Inferior parietal cortex (tissue), 1 donor: ENCODE results near the gene DNAI1.
"Not testable (repeated sequence)": the region's sequence is repeated elsewhere in the genome, so short reads cannot be mapped to it uniquely, and the experiment has no call there.

ENCODE experiments used
- DNase-seq: peaks from one replicate; pipeline ENCODE4 v3.0.0-alpha.2; 2016; ENCODE audit errors: extremely low spot score

The DNAI1 gene

DNA sequence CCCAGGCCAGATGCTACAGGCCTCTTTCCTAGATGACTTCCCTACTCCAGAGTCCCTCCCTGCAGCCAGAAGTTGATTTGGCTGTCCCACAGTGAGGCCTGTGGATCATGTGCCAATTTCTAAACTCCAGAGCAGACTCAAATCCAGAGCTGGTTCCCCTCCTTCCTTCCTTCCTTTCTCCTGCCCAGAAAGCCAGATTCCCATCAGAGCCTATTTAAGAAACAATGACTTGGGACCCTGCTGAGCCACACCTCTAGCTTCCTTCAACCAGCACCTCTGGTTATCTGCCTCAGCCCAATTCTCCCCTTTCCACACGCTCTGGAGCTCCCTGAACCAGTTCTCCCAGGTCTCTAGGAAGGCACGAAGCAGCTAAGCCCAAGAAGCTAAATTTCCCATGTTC is 7.5 kb upstream of the DNAI1 start:
- DNase-seq, result no peak

DNA sequence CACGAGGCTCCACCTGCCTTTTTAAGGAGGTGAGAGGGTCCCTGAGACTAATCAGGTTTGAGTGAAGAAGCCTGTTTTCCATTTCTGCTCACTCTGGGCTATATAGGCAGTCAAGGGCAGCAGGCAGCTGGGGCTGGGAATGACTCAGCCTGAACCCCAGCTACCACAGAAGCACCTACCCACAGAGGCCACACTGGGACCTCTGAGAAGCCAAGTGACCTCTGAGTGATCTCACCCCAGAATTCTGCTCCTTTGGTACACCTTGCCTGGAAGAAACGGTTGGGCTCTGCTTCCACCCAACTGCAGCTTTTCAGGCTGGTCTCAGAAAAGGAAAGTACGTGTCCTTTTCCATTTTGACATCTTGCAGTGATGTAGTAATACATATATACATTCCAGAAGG is 7.1 kb upstream of the DNAI1 start:
- no peak for DNase-seq

DNA sequence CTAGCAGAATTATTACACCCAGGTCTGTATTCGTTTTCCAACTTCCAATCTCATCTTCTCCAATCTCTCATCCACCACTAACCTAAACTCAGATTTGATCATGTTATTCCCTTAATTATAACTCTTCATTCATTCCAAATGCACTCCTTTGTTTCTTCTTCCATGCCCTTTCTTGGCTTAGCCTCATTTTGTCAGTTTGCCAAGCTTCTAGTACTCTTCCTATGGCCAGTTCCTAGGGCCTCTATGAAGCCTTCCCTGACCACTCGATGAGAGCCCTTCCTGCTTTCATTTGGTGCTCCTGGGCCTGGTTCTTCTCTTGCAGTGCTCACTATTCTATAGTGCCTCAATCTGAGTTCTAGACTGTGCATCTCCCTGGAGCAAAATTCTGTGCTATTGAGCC is 6.0 kb upstream of the DNAI1 start:
- DNase-seq, result no peak

DNA sequence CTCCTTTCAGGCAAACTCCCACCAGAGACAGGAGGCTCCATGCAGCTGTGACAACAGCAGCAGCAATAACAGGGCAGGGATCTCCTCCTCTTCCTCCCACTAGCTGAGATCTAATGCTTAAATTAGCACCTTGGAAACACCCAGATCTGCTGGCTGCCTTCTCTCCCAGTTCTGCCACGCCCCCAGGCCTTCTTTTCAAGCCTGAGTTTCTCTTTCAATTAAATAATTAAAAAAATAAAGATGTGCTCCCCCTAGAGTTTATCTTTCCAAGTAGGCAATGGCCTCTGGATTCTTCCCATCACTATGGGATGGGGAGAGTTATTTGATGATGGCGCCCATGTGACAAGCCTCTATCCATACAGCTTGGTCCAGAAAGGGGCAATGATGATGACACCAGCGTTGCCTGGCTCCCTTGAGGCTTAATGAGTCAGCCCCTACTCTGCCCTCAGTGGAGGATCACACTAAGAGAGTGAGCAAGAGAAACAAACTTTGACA is 4.0 kb upstream of the DNAI1 start:
- DNase-seq, result no peak

DNA sequence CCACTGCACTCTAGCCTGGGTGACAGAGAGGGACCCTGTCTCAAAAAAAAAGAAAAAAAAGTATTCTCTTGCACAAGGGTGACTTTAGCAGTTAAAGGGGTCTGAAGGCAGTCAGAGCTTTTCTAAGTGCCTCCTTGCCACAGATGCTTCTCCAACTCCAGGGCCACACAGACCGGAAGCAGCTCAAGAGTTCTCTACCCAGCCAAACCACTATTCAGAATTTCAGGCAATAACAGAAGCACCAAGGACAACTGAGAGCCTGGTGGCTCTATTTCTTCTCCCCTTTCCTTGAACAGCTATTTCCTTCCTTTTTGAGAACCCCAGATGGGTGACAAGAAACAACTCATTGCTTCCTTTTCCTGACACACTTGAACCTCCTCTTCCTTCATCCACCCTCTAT is 2.5 kb upstream of the DNAI1 start:
- no peak for DNase-seq

DNA sequence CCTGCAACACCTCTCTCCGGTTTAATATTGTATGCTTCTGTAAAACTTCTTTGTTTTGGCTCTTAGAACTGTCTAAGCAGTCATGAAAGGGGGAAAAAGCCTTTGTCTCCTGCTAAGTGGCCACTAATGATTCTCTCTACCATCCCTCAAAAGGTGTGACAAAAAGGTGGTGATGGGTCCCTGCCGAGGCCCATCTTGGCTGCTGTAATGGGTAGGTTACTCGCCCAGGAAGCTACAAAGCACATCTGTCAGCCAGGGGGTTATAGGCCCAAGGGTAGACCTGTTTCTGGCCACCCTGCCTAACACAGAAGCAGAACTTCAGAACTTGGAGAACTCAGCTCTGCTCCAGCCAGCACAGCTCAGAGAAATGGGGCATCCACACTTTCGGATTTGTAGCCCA is 1.9 kb upstream of the DNAI1 start:
- DNase-seq, result no peak

DNA sequence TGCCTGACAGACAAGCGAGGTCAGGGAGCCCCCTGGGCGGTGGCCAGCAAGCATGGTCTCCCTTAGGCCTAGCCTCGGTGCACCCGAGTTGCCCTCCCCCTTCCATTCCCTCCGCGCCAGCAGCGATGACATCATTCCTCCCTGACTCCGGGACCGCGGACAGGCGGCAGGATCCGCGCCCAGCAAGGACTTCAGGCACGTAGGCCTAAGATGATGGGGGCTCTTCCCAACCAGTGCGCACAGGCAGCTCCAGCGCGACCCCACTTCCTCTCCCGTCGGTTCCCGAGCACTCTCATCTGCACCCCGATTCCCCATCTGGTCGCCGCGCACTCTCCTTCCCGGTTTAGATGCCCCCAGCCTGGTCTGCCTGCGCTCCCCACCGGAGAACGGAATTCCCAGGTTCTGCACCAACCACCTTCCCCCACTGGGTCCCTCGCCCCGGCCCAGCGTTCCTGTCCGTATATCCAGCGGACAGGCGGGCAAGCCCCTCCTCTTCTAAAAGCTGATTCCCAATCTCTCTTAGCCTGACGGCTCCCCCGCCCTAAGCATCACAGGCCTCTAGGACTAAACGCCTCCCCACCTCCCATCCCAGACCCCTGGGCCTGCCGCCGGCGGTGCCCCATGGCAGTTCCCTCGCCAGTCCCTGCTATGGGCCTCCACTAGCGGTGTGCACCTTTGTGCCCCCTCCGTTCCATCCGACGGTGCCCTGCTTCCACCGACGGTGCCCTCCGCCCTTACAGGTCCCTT is 1.2 kb upstream of the DNAI1 start:
- peak; percentile 63 for DNase-seq

DNA sequence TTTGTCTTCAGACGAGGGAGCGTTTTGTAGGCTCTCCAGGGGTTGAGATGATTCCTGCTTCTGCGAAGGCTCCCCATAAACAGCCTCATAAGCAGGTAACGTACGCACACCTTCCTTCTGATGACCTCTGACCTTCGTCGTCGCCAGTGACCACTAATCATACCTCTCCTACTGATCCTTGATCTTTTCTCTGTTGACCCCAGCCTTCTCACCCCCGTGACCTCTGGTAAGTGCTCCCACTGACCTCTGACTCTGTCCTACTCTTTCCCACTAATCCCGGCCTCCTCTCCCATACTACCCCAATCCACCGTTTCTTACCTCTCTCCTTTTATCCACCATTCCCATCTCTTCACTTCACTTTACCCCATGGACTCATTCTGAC is 345 bp downstream of the DNAI1 start:
- no peak for DNase-seq

DNA sequence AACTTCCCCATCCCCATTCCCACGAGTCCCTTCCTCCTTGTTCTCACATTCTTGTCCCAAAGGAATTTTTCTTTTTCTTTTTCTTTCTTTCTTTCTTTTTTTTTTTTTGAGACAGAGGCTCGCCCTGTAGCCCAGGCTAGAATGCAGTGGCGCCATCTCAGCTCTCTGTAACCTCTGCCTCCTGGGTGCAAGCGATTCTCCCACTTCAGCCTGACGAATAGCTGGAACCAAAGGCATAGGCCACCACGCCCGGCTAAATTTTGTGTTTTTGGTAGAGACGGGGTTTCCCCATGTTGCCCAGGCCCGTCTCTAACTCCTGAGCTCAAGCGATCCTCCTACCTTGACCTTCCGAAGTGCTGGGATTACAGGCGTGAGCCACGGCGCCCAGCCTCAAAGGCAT is 751 bp downstream of the DNAI1 start:
- no peak for DNase-seq

DNA sequence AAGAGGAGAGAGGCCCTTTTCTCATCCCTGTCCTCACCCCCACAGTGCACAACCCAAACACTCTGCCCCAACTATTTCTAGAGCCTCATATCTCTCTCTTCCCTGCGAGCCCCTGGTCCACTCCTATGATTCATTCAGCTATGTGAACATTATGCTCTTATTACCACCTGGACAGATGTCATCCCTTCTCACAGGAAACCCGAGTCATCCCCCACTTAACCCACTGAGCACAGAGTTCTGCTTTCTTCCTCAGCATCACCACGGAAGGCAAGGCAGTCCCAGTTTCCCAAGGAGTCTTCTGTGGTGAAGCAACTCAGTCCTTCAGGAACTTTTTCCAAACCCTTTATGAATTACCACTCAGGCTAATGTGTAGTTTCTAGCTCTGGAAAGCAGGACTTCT is 1.3 kb downstream of the DNAI1 start:
- DNase-seq, result no peak

DNA sequence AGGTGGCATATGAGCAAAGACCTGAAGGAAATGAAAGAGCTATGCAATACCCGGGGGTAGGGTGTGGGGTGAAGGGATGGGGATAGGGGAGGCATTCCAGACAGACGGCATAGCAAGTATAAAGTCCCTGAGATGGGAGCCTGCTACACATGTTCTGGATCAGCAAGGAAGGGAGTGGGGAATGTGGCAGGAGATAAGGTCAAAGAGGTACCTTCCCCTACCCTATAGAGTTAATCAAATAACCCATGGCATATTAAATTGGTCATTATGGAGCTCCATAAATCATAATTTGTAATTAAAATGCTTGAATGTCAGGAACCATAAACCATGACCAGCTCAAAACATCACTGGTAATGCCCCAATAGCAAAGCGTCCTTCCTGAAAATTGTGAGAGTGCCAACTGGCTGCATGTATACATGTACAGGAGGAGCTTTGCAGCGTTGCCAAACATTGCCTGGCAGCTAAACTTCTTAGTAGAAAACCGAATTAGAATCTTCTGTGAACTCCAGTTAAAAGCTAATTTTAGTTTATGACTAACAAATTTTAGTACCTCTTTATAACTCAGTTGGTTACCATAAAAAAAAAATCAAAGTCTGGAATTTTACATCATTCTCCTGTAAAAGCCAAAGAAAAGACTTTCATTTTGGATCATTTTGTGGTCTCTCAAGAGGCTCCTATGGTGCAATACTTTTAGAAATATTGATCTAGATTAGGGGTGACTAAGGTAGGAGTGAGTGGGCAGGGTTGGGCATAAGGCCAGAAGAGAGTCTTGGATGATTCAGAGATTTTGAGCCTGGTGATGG is 4.7 kb downstream of the DNAI1 start:
- peak; percentile 56 for DNase-seq

DNA sequence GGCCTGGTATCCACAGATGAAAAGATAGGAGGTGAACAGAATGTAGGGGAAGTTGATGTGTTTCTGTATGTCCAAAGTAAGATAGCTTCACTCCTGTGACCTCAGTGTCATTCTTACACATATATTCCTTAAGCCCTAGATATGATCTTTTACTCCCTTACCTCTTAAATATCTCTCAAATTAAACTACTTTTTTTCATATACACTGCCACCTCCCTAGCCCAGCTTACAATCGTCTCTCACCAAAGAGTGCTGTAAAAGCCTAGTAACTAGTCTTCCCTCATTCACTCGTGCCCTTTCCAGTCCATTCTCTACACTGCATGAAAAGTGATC is 5.3 kb downstream of the DNAI1 start:
- DNase-seq, result no peak

DNA sequence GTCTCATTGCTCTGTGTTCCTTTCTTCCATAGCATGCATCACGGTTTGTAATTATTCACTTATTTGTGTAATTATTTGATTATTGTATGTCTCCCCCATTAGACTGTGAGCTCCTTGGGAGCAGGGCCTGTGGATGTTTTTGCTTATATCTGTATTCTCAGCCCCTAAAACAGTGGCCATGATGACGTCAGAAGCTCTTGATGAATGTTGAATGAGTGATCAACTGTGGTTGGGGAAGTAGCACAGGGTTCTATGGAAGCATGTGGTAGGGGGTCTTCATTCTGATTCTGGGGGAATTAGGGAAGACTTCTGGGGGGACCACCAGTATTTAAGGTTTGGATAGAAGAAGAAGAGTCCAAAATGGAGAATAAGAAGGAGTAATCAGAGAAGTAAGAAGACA is 6.0 kb downstream of the DNAI1 start:
- DNase-seq, result no peak

DNA sequence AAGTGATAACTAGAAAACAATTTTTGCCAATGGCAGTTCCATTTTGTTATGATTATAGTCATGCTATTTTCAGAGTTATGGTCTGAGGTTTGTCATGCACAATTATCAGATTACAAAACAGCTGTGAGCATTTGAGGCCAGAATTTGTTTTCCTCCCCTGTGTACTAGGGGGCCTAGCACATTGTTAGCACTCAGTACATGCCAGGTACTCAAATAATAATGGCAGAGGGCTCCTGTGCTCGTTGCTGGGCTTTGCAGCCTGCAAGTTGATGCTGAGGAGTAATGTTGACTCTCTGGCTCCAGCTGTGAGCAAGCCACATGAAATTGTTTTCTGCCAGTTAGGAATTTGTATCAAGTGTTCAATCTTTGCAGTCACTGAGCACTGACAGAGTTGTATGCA is 6.9 kb downstream of the DNAI1 start:
- no peak for DNase-seq

DNA sequence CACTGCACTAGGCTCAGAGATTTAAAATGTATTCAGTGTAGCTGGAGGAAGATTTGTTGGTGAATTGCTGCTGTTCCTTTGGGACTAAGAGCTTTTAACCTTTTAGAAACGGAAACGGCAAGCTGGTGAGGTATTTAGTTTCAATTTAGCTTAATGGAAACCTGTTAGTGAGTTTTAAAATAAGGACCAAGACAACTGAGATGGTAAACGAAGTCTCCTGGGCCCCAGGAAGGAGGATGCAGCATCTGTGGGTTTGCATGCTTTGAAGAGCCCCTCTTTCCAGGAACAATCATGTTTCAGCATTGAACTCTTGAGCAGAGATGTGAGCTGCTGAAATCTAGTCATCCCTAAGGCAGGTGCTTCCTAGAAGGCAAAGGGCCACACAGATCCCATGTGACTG is 16.5 kb downstream of the DNAI1 start:
- no peak for DNase-seq

DNA sequence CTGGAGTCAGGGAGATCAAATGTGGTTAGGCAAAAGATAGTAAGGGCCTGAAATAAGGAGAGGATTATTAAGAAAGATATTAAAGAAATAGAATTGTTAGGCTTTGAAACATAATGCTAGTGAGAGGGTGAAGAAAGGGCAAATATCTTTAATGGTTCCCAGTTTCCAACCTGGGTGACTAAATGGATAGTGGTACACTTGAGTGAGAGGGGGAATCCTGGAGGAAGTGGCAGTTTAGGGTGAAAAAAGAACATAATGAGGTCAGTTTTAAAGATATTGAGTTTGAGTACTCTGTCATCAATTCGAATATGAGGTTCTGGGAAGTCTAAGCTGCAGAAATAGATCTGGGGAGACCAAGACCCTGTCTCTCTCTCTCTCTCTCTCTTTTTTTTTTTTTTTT is 18.9 kb downstream of the DNAI1 start:
- DNase-seq, result no peak

DNA sequence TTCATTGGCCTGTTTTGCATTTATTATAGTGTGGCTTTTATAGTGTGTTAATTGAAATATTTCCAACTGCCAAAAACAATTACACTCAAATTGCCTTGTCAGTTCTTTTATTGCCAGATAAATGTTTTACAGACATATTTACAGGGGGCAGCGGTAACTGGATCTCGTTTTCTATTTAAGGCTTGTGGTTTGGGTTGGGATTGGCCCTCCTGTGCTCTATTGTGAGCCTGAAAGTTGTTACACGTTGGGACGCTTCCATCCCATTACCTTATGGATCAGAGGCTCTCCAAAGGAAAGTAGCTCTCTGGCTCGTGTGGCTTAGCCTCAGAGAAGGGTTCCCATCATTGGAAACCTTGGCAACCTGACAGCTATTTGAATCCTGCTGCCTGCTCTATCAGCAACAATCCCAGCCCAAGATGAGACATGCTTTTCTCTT is 20.8 kb downstream of the DNAI1 start:
- no peak for DNase-seq

DNA sequence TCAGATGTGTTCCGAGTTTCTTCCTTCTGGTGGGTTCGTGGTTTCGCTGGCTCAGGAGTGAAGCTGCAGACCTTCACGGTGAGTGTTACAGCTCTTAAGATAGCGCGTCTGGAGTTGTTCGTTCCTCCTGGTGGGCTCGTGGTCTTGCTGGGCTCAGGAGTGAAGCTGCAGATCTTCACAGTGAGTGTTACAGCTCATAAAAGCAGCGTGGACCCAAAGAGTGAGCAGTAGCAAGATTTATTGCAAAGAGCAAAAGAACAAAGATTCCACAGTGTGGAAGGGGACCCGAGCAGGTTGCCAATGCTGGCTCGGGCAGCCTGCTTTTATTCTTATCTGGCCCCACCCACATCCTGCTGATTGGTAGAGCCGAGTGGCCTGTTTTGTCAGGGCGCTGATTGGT is 23.0 kb downstream of the DNAI1 start:
- not testable (repeated sequence) for DNase-seq

DNA sequence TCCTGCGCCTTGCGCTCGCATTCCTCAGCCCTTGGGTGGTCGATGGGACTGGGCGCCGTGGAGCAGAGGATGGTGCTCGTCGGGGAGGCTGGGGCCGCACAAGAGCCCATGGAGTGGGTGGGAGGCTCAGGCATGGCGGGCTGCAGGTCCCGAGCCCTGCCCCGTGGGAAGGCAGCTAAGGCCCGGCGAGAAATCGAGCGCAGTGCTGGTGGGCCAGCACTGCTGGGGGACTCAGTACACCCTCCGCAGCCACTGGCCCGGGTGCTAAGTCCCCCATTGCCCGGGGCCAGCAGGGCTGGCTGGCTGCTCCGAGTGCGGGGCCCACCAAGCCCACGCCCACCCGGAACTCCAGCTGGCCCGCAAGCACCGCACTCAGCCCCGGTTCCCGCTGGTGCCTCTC is 24.1 kb downstream of the DNAI1 start:
- DNase-seq, result not testable (repeated sequence)

DNA sequence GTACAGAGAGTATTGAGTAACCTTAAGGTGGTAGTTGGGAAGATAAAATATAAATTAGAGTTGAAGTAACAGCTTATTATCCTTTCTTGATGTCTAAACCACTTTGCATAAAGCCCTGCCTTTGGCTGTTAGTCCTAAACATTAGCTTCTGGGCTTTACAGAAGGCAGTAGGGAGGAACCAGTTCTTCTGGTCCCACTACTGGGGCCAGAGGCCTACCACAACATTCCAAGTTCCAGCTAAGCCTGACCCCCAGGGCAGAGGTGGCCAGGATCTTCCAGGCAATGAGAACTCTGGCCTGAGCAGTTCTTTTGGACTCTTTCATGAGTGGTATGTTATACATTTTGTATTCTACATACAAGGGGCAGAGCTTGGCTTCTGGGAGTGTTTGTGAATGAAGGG is 26.1 kb downstream of the DNAI1 start:
- DNase-seq, result no peak

DNA sequence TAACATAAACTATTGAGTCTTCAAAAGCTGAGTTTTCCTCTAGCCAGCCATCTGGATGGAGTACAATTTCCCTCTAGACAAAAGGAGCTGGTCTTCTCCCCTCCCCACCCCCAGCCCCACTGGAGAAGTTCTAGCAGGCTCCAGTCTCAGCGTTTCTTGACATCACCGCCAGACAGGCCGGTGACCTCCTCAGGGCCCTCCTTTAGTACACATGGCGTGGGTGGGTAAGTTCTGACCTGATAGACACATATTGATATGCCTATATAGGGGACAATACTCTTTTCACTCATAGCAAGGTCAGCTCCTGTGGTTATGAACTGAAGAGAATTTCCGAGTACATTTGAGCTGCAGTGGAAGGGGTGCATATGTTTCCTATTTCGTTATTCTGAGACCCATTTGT is 27.2 kb downstream of the DNAI1 start:
- DNase-seq, result no peak

DNA sequence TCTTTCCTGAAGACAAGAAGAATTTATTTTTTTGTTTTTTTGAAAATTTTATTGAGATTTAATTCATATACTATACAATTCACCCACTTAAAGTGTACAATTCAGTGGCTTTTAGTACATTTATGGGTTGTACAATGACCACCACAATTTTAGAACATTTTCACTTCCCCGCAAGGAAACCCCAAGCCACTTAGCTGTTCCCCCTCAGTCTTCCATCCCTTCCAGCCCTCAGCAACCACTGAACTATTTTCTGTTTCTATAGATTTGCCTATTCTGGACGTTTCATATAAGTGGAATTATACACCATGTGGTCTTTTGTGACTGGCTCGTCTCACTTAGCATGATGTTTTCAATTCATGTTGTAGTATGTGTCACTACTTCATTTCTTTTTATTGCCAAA is 28.0 kb downstream of the DNAI1 start:
- DNase-seq, result no peak

DNA sequence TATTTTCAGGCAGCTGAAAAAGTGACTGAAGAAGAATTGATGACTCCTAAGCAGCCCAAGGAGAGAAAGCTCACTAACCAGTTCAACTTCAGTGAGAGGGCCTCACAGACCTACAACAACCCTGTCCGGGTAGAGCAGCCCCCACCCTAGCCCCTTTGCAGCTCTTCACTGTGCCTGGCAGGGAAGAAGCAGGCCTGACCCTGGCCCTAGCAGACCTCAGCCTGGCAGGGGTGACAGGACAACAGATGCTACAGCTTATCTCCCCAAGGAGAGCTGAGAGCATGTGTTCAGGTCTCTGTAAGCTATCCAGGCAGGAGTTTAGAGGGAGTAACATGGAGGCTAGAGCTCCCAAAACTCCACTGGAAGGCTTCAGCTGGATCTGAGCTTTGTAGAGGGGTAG is 31.8 kb downstream of the DNAI1 start:
- no peak for DNase-seq
